HG03039 (cell line): ENCODE results near the gene SOX4.

Experiments
- ATAC-seq: cut with Tn5 transposase; IDR thresholded peaks from one replicate; pipeline ENCODE4 v1.9.1; 2021; ENCODE audit warnings: mild to moderate bottlenecking, moderate library complexity; ENCODE audit not compliant: unreplicated experiment

The SOX4 gene

DNA sequence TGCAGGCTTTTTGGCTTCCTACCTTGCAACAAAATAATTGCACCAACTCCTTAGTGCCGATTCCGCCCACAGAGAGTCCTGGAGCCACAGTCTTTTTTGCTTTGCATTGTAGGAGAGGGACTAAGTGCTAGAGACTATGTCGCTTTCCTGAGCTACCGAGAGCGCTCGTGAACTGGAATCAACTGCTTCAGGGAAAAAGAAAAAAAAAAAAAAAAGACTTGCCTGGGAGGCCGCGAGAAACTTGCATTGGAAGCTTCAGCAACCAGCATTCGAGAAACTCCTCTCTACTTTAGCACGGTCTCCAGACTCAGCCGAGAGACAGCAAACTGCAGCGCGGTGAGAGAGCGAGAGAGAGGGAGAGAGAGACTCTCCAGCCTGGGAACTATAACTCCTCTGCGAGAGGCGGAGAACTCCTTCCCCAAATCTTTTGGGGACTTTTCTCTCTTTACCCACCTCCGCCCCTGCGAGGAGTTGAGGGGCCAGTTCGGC is 420 bp downstream of the SOX4 start:
- peak; percentile 7 for ATAC-seq

DNA sequence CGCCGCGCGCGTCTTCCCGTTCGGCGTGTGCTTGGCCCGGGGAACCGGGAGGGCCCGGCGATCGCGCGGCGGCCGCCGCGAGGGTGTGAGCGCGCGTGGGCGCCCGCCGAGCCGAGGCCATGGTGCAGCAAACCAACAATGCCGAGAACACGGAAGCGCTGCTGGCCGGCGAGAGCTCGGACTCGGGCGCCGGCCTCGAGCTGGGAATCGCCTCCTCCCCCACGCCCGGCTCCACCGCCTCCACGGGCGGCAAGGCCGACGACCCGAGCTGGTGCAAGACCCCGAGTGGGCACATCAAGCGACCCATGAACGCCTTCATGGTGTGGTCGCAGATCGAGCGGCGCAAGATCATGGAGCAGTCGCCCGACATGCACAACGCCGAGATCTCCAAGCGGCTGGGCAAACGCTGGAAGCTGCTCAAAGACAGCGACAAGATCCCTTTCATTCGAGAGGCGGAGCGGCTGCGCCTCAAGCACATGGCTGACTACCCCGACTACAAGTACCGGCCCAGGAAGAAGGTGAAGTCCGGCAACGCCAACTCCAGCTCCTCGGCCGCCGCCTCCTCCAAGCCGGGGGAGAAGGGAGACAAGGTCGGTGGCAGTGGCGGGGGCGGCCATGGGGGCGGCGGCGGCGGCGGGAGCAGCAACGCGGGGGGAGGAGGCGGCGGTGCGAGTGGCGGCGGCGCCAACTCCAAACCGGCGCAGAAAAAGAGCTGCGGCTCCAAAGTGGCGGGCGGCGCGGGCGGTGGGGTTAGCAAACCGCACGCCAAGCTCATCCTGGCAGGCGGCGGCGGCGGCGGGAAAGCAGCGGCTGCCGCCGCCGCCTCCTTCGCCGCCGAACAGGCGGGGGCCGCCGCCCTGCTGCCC is 1.1 kb downstream of the SOX4 start:
- ATAC-seq, result peak; percentile 20

DNA sequence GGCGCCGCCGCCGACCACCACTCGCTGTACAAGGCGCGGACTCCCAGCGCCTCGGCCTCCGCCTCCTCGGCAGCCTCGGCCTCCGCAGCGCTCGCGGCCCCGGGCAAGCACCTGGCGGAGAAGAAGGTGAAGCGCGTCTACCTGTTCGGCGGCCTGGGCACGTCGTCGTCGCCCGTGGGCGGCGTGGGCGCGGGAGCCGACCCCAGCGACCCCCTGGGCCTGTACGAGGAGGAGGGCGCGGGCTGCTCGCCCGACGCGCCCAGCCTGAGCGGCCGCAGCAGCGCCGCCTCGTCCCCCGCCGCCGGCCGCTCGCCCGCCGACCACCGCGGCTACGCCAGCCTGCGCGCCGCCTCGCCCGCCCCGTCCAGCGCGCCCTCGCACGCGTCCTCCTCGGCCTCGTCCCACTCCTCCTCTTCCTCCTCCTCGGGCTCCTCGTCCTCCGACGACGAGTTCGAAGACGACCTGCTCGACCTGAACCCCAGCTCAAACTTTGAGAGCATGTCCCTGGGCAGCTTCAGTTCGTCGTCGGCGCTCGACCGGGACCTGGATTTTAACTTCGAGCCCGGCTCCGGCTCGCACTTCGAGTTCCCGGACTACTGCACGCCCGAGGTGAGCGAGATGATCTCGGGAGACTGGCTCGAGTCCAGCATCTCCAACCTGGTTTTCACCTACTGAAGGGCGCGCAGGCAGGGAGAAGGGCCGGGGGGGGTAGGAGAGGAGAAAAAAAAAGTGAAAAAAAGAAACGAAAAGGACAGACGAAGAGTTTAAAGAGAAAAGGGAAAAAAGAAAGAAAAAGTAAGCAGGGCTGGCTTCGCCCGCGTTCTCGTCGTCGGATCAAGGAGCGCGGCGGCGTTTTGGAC is 2.0 kb downstream of the SOX4 start:
- ATAC-seq, result peak; percentile 19

DNA sequence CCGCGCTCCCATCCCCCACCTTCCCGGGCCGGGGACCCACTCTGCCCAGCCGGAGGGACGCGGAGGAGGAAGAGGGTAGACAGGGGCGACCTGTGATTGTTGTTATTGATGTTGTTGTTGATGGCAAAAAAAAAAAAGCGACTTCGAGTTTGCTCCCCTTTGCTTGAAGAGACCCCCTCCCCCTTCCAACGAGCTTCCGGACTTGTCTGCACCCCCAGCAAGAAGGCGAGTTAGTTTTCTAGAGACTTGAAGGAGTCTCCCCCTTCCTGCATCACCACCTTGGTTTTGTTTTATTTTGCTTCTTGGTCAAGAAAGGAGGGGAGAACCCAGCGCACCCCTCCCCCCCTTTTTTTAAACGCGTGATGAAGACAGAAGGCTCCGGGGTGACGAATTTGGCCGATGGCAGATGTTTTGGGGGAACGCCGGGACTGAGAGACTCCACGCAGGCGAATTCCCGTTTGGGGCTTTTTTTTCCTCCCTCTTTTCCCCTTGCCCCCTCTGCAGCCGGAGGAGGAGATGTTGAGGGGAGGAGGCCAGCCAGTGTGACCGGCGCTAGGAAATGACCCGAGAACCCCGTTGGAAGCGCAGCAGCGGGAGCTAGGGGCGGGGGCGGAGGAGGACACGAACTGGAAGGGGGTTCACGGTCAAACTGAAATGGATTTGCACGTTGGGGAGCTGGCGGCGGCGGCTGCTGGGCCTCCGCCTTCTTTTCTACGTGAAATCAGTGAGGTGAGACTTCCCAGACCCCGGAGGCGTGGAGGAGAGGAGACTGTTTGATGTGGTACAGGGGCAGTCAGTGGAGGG is 2.8 kb downstream of the SOX4 start:
- no peak for ATAC-seq

DNA sequence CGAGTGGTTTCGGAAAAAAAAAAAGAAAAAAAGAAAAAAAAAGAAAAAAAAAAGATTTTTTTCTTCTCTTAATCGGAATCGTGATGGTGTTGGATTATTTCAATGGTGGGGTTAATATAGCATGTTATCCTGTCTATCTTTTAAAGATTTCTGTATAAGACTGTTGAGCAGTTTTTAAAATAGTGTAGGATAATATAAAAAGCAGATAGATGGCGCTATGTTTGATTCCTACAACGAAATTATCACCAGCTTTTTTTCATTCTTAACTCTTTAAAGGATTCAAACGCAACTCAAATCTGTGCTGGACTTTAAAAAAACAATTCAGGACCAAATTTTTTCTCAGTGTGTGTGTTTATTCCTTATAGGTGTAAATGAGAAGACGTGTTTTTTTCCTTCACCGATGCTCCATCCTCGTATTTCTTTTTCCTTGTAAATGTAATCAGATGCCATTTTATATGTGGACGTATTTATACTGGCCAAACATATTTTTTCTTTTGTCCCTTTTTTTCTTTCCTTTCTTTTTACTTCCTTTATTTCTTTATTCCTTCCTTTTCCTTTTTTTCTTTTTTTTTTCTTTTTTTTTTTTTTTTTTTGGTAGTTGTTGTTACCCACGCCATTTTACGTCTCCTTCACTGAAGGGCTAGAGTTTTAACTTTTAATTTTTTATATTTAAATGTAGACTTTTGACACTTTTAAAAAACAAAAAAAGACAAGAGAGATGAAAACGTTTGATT is 3.6 kb downstream of the SOX4 start:
- ATAC-seq, result no peak

DNA sequence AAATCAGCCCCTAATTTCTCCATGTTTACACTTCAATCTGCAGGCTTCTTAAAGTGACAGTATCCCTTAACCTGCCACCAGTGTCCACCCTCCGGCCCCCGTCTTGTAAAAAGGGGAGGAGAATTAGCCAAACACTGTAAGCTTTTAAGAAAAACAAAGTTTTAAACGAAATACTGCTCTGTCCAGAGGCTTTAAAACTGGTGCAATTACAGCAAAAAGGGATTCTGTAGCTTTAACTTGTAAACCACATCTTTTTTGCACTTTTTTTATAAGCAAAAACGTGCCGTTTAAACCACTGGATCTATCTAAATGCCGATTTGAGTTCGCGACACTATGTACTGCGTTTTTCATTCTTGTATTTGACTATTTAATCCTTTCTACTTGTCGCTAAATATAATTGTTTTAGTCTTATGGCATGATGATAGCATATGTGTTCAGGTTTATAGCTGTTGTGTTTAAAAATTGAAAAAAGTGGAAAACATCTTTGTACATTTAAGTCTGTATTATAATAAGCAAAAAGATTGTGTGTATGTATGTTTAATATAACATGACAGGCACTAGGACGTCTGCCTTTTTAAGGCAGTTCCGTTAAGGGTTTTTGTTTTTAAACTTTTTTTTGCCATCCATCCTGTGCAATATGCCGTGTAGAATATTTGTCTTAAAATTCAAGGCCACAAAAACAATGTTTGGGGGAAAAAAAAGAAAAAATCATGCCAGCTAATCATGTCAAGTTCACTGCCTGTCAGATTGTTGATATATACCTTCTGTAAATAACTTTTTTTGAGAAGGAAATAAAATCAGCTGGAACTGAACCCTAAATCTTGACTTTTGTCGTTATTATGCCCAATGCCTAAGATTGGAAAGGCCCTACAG is 4.5 kb downstream of the SOX4 start:
- ATAC-seq, result no peak

DNA sequence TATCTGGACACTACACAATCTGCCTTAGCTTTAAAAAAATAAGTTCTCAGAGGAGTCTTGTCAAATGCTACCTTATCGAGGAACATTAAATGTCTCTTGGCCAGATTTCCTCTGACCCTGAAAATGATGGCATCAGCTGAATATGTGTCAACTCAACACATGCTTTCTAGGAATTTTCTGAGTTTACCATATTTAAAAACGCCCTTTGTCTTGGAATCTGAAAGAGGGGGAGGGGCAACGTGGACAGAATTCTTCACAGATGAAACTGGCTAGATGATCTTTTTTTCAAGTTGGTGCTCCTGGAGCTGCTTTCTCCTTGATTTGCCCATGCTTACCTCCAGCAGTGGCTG is 5.1 kb downstream of the SOX4 start:
- no peak for ATAC-seq

DNA sequence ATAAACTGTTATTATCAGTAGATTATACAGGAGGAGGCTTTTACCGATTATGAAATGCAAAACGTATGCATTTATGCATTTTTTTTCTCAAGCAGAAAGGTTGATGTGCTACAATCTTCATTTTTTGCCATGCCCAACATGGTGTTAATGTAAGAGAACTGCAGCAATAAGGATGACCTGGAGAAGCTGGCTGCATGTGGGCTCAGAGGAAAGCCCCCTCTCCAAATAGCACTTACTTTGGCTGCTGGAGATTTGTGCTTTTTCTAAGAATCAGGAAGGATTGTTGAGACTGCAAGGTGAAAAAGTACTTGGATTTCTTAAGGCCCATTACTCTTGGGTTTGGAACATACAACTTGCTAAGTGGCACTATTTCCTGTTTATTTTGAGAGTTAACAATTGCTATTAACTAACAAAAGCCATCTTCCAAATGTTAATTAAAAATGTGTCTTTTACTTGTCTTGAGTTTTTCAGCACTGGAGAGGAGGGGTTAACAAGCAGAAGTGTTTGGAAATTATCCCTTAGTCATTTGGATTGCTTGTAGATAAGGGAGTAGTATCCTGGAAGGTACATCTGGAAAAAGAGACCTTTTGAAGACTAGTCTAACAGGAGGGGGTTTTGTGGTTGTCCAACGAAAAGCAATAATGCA is 5.6 kb downstream of the SOX4 start:
- no peak for ATAC-seq

DNA sequence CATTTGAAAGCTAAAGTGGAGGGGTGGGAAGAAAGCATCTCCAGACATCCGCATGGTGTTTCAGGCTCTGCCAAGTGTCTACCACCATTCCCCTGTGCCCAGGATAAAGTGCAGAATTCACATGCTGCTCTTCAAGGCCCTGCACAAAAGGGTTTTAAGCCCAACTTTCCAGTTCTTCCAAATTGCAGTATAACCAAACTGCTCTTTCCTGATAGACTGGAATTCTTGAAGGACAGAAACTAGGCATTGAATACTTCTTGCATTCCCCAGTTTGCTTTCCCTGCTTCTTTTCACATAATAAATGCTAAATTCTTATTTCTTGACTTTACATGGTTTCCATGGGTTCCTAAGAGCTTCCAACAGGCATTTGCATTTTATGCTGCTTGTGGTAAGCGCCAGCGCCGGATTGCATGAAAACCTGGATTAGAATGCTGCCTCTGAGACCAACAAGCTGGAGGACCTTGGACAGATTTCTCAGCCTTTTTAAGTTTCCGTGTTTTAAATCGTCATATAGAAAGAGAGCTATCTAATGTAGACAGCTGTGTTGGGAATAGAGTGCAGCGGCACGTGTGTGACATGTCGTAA is 7.9 kb downstream of the SOX4 start:
- no peak for ATAC-seq

DNA sequence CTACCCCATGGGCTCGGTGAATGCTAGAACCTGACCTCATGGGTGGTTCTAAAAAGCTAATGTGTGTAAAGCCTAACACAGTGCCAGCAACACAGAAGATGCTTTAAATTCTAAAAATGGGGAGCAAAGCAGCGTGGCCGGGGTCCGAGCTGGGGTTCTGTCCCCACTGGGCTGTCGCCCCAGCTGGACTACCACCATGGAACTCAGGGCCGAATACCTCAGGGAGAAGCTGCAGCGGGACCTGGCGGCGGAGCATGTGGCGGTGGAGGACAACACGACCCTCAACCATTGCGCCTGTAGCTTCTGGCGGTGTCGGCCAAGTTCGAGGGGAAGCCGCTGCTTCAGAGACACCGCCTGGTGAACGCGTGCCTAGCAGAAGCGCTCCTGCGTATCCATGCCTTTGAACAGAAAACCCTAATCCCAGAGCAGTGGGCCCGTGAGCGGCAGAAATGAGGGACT is 8.4 kb downstream of the SOX4 start:
- no peak for ATAC-seq

DNA sequence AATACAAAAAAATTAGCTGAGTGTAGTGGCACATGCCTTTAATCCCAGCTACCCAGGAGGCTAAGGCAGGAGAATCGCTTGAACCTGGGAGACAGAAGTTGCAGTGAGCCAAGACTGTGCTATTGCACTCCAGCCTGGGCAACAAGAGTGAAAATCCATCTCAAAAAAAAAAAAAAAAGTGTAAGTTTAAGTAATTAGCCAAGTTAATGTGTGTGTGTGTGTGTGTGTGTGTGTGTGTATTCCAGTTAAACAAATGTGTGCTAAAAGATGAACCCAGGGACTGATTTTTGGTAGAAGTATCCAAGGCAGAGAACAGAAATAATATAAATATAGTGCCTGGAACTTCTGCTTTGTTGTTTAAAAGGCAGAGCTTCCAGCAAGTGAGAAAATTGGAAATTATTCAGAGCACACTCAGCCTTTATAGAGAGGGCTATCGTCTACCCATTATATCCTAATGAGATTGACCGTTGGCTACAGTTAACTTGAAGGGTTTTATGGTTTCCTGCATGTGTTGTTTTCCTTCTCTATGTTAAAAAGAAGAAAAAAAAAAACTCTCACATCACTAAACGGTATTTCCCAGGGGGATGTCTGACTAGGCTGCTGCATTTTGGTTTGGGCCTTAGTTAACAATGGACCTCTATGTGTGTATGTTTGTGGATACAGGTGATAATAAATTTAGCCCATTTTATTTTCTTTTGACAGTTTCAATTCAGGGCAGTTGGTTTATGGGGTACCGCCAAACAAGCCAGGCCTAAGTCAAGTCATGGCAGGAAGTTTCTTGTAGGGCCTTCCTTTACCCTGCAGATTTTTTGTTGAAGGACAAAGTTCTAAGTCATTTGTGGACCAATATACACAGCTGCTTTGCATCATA is 9.8 kb downstream of the SOX4 start:
- ATAC-seq, result no peak

DNA sequence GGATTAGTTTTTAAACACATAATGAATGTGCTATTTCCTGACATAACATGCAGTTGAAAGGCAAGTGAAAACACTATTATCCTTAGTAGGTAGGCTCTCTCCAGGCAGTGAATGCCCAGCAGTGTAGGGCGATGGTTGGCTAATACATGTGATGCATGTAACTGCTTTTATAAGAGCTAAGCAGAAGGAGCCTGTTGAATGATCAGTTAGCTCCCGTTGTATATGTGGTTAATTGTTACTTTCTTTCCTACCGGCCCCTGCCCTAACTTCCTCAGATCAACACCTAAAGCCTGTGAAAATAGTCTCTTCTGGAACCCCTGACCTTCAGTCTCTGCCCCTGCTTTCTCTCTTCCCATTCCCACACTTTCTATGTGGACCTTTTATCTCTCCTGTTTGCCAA is 10.5 kb downstream of the SOX4 start:
- no peak for ATAC-seq

DNA sequence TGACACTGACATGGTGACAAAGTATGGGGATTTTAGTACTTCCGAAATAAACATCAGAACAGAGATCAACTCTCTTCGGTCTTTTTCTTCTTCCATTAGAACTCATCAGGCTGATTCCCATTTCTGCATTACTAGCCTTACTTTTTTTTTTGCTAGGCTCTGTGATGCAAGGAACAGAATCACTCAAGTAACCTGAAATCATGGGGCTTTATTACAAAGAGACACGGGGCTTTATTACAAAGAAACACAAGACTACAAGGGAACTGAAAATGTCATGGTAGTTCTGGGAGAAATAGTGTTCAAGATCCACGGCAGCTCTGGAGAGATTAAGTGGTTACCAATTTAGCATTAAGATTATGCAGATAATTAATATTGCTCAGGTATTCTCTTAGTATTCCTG is 11.6 kb downstream of the SOX4 start:
- ATAC-seq, result no peak

DNA sequence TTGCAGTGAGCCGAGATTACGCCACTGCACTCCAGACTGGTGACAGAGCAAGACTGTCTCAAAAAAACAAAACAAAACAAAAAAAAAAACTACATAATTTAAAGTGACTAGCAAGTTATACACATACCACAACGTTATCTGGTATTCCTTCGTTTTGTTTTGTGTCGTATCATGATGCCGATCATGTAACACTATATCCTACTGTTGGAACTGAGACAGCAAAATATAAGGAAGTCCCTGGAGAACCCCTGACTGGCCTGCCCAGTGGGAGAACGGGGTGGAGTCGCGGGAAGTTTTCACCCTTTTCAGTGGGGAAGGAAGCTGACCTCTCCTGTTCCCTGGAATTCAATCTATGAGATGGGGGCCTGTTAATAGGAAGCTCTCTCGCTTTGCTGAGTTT is 15.1 kb downstream of the SOX4 start:
- ATAC-seq, result no peak

DNA sequence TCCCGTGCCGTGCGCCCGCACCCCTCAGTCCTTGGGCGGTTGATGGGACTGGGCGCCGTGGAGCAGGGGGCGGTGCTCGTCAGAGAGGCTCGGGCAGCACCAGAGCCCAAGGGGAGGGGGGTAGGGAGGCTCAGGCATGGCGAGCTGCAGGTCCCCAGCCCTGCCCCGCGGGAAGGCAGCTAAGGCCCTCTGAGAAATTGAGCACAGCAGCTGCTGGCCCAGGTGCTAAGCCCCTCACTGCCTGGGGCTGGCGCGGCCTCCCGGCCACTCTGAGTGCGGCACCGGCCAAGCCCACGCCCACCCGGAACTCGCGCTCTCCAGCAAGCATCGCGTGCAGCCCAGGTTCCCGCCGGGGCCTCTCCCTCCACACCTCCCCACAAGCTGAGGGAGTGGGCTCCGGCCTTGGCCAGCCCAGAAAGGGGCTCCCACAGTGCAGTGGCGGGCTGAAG is 16.4 kb downstream of the SOX4 start:
- no peak for ATAC-seq

DNA sequence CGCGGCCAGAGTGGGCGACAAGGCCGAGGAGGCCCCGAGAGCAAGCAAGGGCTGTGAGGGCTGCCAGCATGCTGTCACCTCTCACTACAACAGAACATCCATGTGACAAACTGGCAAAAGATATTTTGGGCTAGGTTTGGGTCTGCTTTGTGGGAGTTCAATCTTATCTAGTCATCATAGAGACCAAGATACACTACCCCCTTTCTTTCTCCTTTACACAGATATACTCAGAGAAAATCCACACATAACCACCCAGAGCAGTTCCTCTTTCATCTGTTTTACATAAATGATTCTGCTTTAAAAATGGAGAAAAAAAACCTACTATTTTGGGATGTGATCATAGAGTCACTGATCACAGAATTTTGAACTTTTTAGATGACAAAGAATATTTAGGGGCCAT is 16.8 kb downstream of the SOX4 start:
- peak; percentile 77 for ATAC-seq

DNA sequence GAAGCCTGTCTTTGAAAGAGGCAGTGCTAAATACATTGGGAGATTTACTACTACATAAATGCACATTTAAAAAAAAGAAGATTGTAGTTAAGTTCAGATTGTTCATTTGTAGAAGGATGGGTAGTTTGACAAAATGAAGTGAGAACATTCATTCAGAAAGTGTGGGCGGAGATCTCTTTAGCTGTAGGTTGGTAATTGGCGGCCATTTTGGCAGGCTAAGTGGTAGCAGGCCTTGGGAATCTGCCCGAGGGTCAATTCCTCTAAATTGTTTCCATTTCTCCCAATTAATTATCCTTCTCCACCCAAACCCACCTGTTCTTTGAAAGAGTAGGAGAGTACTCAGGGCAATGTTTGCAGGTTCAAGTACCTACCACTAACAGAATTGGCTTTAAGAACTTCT is 17.9 kb downstream of the SOX4 start:
- no peak for ATAC-seq
